Dendritic cell treated with granulocyte-macrophage colony-stimulating factor and Interleukin-4, amounts not matched to agents 40 ng/mL and 50 ng/mL, for 4 days (primary cell): Measurements from ENCODE around the gene UBAC2.
A peak's percentile ranks its signal among the peaks of the same experiment; 100 is the strongest.

Experiments
- H3K27ac Mint-ChIP-seq: one replicate; pipeline ENCODE4 v1.8.0; 2022; ENCODE audit warnings: mild to moderate bottlenecking, mixed read lengths
- H3K27me3 Mint-ChIP-seq: one replicate; pipeline ENCODE4 v1.8.0; 2022; ENCODE audit warnings: mild to moderate bottlenecking, mixed read lengths
- H3K36me3 Mint-ChIP-seq: one replicate; pipeline ENCODE4 v1.8.0; 2022; ENCODE audit warnings: low read depth, mixed read lengths
- H3K4me1 Mint-ChIP-seq: one replicate; pipeline ENCODE4 v1.8.0; 2022; ENCODE audit warnings: low read depth, mixed read lengths
- H3K4me3 Mint-ChIP-seq: one replicate; pipeline ENCODE4 v1.8.0; 2022; ENCODE audit warnings: mild to moderate bottlenecking, moderate library complexity, mixed read lengths
- H3K9me3 Mint-ChIP-seq: one replicate; pipeline ENCODE4 v1.8.0; 2022; ENCODE audit warnings: mixed read lengths
- intact Hi-C: fragments of 100-400 bp; cut with micrococcal nuclease; formaldehyde crosslinking; loops from one replicate; pipeline ENCODE4 v1.15.0; 2022

UBAC2 gene

DNA sequence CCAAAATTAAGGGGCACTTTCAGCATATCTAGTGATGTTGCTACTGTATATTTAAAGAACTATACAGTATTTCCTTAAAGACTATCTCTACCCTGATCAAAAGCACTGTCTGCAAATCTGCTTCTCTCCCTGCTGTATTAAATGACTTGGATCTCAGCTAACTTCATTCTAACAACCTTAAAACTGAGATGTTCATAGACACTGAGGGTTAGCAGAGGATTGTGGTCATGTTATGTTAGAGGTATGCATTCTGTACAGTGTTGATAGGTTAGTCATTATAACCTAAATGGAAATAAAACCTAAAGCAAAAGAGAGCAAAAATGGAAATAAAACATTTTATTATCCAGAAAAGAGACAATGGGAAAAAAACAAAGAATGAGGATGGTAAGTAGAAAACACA is 96.7 kb downstream of the UBAC2 start:
- H3K9me3 Mint-ChIP-seq, result no peaks in the 10 kb centered on the region
- intact Hi-C loops, result no loop called here
- H3K36me3 Mint-ChIP-seq, result peaks cover 74% of the 10 kb centered on the region
- H3K4me3 Mint-ChIP-seq, result peak overlapping the region; percentile 64
- H3K4me1 Mint-ChIP-seq, result peaks cover 72% of the 10 kb centered on the region
- H3K27ac Mint-ChIP-seq, result peak overlapping the region; percentile 93
- H3K27me3 Mint-ChIP-seq, result no peaks in the 10 kb centered on the region

DNA sequence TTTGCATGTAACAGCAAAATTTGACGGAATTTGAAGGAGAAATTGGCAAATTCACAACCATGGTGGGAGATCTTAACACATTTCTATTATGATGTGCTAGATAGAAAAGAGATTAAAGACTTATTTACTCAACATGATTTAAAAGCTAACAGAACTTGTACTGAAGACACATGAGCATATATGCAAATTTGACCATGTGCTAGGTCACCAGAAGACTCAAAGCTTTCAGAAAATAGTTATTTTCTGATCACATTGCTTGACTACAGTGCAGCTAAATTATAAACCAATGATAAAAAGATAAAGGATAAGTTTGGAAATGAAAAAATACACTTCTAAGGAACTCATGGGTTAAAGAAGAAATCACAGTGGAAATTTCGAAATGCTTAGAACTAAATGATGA is 97.4 kb downstream of the UBAC2 start:
- Mint-ChIP-seq H3K4me1 (peaks cover 75% of the 10 kb centered on the region), H3K27me3 (no peaks in the 10 kb centered on the region), H3K36me3 (peaks cover 74% of the 10 kb centered on the region), H3K27ac (peak overlapping the region; percentile 93), H3K9me3 (no peaks in the 10 kb centered on the region), H3K4me3 (peak overlapping the region; percentile 26)
- intact Hi-C loops, result no loop called here

DNA sequence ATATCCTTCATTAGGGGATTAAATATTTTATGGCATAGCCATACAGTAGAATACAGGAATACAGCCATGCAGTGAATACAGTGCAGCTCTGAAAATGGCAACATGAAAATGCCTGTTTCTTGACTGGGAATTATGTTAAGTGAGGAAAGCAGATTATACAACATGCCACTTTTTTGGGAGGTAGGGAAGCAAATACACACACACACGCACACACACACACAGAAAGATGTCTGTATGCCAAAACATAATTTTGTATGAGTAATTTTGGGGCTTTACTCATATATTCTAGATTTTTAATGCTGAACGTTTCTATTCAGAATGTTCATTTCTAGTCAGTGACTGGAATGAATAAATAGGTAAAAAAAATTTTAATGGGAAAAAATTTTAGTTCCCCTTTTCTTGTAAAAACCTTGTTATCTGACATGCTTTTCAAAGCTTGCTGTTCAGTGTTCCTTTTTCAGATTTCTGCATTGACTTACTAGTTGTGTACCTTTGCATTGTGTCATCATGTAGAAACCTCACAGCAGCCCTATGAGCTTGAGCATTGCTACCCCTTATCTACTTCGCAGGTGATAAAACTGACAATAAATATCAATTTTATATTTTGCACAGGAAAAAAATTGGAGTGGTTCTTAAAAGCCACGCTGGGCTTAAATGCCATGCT is 98.7 kb downstream of the UBAC2 start:
- peaks cover 75% of the 10 kb centered on the region for H3K36me3 Mint-ChIP-seq
- H3K9me3 Mint-ChIP-seq, result no peaks in the 10 kb centered on the region
- H3K27me3 Mint-ChIP-seq, result no peaks in the 10 kb centered on the region
- peaks cover 78% of the 10 kb centered on the region for H3K4me1 Mint-ChIP-seq
- H3K4me3 Mint-ChIP-seq, result peak overlapping the region; percentile 34
- peak overlapping the region; percentile 35 for H3K27ac Mint-ChIP-seq
- intact Hi-C loops, result no loop called here

DNA sequence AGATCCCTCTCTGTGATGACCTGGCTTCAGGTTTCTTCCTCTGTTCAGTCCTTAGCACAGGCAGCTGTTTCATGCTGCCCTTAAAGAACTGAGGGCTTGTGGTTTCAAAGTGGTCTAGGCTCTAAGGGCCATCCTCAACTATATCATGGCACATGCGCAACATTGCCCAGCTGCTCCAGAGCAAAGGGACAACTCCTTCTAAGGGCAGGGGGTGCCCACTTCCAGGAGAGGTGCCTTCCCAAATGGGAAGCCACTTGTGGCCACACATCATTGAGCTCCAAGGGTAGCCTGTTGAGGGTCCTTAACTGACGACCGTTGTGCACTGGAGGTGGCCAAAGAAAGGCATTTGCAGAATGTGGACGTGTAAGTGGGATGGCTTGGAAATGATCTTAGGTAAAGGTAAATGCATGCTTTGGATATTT is 99.3 kb downstream of the UBAC2 start:
- H3K9me3 Mint-ChIP-seq, result no peaks in the 10 kb centered on the region
- H3K4me1 Mint-ChIP-seq, result peaks cover 81% of the 10 kb centered on the region
- no peaks in the 10 kb centered on the region for H3K27me3 Mint-ChIP-seq
- H3K4me3 Mint-ChIP-seq, result no peak overlapping the region
- peaks cover 77% of the 10 kb centered on the region for H3K36me3 Mint-ChIP-seq
- H3K27ac Mint-ChIP-seq, result peak overlapping the region; percentile 35
- intact Hi-C loops, result loop anchor here (5.0 kb wide), 1 partner anchor 77 kb away; no protein-coding TSS in a partner anchor

DNA sequence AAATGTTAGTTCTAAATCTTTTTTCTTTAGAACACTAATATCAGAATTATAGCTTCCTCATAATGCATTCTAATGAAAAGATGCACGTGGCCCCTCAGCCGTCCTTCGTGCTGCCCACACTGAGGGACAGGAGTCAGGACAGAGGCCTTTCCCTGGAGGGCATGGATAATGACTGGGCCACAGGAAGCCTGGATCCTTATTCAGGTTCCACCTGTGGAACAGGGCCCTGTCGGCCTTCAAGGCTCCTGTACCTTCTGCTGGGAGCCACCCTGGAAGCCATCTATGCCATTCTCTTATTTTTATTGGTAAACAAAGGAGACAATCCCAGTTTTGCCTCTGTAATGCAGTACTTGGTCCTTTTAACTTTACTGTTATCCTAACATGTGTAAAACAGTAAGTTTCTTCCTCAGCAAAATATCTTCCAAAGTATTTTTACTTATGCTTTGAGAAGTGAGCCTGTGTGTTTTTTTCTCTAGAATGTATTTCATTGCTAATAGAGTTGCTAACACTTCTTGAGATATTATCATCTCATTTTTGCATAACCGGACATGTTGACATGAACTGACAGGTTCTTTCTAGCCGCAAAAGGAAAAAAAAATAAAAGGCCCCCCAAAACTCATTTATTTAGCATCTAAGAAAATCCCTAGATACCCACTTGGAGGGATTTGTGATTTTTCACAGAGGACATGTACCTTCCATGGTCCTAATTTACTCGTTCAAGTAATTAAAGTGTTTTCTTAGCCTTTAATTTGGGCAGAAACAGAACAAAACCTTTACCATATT is 100.6 kb downstream of the UBAC2 start:
- H3K4me3 Mint-ChIP-seq, result no peak overlapping the region
- no peak overlapping the region for H3K27ac Mint-ChIP-seq
- peaks cover 78% of the 10 kb centered on the region for H3K36me3 Mint-ChIP-seq
- H3K4me1 Mint-ChIP-seq, result peaks cover 75% of the 10 kb centered on the region
- no peaks in the 10 kb centered on the region for H3K9me3 Mint-ChIP-seq
- intact Hi-C loops, result loop anchor here (5.0 kb wide), 1 partner anchor 76 kb away; no protein-coding TSS in a partner anchor
- no peaks in the 10 kb centered on the region for H3K27me3 Mint-ChIP-seq

DNA sequence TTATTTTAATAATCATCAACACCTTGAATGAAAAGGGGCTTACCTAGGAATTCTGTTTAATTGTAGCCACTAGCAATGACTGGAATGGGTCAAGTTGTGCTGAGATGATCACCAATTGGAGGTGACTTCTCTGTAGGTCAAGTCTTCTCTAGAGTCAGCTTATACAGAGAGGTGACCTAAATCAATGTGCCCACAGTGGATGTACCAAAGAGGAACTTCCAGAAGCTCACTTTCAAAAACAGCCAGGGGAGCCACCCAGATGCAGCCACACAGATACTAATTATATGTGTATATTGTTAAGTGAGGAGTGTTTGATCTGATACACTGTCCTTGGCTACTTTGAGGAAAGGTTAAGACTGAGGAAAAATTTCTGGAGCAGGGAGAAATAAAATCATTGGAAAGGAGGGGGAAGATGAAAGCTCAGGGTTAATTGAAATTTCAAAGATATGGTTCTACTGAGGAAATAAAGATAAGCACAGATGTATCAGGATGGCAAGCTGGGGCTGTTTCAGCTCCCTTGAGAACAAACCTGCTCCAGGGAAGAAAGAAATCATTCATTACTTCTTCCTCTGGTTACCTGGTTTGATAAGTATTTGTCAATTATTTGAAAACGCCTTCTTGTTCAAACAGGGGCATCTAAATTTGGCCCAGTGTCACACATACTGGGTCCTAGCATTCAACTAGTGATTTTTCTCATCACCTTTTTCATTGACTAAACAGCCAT is 101.4 kb downstream of the UBAC2 start:
- no peaks in the 10 kb centered on the region for H3K9me3 Mint-ChIP-seq
- peak overlapping the region; percentile 73 for H3K27ac Mint-ChIP-seq
- intact Hi-C loops, result loop anchor here (5.0 kb wide), 1 partner anchor 75 kb away; no protein-coding TSS in a partner anchor
- H3K27me3 Mint-ChIP-seq, result no peaks in the 10 kb centered on the region
- H3K36me3 Mint-ChIP-seq, result peaks cover 80% of the 10 kb centered on the region
- peaks cover 69% of the 10 kb centered on the region for H3K4me1 Mint-ChIP-seq
- H3K4me3 Mint-ChIP-seq, result peak overlapping the region; percentile 54

DNA sequence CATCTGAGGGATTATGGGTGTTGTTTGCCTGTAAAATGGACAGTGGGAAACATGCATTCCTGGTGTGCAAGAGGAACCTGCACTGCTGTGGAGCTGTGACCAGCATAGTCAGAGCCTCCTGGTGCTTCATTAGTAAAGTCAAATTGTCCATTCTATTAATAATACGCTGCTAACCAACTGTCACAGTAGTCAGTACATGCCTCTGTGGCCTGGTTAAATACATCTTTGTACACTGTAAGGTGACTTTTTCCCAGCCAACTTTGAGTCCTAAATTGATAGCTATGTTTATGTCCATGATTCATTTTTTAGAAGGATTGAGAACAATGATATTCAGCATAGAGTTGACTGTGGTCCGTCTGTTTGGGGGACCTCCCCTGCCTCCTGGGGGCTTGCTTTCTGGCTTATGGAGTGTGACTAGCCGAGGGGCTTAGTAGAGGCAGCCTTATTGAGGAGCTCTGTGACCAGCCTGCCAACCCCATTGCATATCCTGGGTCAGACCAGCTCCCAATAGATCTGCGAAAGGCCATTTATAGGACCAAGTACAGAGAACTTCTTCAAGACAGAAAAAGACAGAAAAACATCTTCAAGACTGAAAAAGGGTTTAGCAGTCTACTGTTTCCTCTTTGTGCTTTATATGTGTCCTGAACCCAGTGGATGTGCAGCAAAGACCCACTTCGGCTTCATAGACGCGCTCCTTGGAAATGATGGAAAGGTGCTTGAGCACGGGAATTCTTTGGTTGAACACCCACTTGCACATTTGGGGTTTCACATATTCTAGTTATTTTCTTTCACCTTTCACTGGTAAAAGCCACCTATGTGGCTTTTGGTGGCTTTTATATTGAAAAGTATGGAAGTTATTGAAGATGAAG is 102.2 kb downstream of the UBAC2 start:
- H3K27me3 Mint-ChIP-seq, result no peaks in the 10 kb centered on the region
- H3K36me3 Mint-ChIP-seq, result peaks cover 74% of the 10 kb centered on the region
- intact Hi-C loops, result loop anchor here (5.0 kb wide), 1 partner anchor 74 kb away; no protein-coding TSS in a partner anchor
- no peaks in the 10 kb centered on the region for H3K9me3 Mint-ChIP-seq
- H3K4me1 Mint-ChIP-seq, result peaks cover 65% of the 10 kb centered on the region
- peak overlapping the region; percentile 54 for H3K4me3 Mint-ChIP-seq
- peak overlapping the region; percentile 73 for H3K27ac Mint-ChIP-seq

DNA sequence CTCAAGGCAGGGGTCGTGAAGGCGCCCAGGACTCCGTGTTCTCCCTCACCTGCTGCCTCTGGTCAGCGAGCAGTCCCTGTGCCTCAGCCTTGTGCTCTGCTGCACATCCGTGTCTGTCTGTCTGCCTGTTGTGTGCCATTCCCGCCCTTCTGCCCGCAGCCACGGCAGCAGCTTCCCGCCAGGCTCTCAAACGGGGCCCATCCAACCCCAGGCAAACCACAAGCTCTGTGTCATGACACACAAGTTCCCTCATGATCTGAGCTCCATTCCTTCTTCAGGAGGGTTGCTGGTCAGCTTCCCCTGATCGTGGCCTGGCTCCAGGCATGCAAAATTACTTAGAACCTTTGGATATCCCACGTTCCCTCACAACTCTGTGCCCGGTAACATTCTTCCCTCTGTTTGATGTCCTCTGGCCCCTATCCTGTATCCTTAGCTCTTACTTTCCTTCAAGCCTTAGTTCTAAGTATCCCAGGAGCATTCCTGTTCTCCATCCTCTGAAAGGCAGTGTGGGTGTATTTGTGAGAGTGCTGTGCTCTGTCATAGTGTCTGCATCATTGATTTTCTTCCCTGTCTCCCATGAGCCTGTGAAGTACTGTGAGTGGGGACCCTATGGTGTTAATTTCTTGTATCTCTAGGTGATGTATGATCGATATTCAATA is 103.3 kb downstream of the UBAC2 start:
- peaks cover 72% of the 10 kb centered on the region for H3K36me3 Mint-ChIP-seq
- no peaks in the 10 kb centered on the region for H3K9me3 Mint-ChIP-seq
- peaks cover 65% of the 10 kb centered on the region for H3K4me1 Mint-ChIP-seq
- H3K4me3 Mint-ChIP-seq, result peak overlapping the region; percentile 88
- no peaks in the 10 kb centered on the region for H3K27me3 Mint-ChIP-seq
- H3K27ac Mint-ChIP-seq, result peak overlapping the region; percentile 94
- intact Hi-C loops, result loop anchor here (5.0 kb wide), 1 partner anchor 73 kb away; no protein-coding TSS in a partner anchor

DNA sequence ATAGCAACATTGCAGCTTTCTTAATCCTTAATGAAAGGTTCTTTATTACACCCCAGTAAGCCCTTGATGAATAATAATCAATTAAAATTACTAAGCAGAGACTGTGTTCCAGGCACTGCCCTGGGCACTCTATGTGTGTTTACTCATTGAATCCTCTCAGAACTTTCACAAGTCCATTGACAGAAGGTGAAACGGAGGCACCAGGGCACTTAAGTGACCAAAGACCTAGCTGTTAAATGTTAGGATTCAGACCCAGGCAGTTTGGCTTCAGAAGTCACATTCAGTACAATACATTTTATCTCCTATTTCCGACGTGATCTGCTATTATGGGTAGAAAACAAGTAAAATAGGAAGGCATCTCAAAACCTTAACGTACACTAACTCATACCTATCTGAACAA is 103.9 kb downstream of the UBAC2 start:
- peak overlapping the region; percentile 94 for H3K27ac Mint-ChIP-seq
- H3K9me3 Mint-ChIP-seq, result no peaks in the 10 kb centered on the region
- intact Hi-C loops, result loop anchor here (5.0 kb wide), 1 partner anchor 73 kb away; no protein-coding TSS in a partner anchor
- no peaks in the 10 kb centered on the region for H3K27me3 Mint-ChIP-seq
- H3K4me3 Mint-ChIP-seq, result peak overlapping the region; percentile 88
- H3K4me1 Mint-ChIP-seq, result peaks cover 65% of the 10 kb centered on the region
- H3K36me3 Mint-ChIP-seq, result peaks cover 72% of the 10 kb centered on the region

DNA sequence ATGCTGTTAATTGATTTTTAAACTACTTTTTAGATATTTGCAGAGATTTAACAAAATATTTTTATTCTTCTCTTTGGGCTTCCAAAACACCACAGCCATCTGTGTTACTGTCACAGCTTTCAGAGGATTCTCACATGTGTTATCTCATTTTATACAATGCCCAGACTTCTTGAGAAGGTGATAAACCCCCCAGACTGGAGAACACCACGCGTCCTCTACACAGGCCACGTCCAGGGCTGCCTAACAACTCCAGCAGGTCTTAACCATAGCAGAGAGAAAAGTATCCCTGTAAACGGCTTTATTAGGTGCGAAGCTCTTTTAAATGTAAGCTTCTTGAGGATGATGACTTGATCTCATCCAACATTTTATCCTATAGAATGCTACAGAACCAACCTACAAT is 104.5 kb downstream of the UBAC2 start:
- H3K4me1 Mint-ChIP-seq, result peaks cover 65% of the 10 kb centered on the region
- H3K27ac Mint-ChIP-seq, result peak overlapping the region; percentile 94
- no peaks in the 10 kb centered on the region for H3K27me3 Mint-ChIP-seq
- peaks cover 67% of the 10 kb centered on the region for H3K36me3 Mint-ChIP-seq
- H3K9me3 Mint-ChIP-seq, result no peaks in the 10 kb centered on the region
- intact Hi-C loops, result loop anchor here (5.0 kb wide), 1 partner anchor 33 kb away; no protein-coding TSS in a partner anchor
- H3K4me3 Mint-ChIP-seq, result peak overlapping the region; percentile 84

DNA sequence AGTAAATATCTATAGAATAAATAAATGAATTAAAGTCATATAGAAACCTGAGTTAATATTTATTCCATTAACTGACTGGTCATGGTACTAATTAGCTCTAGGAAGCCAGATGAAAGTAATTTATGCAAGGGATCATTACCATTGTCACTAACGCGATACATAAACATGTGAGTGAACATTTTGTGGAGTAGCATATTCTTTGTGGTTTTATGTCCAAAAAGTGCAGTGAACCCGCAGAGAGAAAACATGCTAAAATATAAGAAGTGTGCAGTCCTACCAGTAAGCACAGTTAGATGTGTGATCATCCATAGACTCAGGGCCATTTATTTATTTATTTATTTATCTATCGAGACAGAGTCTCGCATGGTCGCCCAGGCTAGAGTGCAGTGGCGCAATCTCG is 104.9 kb downstream of the UBAC2 start:
- Mint-ChIP-seq H3K27me3 (no peaks in the 10 kb centered on the region), H3K27ac (peak overlapping the region; percentile 94), H3K4me1 (peaks cover 63% of the 10 kb centered on the region), H3K4me3 (peak overlapping the region; percentile 87), H3K9me3 (no peaks in the 10 kb centered on the region), H3K36me3 (peaks cover 63% of the 10 kb centered on the region)
- intact Hi-C loops, result loop anchor here (5.0 kb wide), 1 partner anchor 33 kb away; no protein-coding TSS in a partner anchor

DNA sequence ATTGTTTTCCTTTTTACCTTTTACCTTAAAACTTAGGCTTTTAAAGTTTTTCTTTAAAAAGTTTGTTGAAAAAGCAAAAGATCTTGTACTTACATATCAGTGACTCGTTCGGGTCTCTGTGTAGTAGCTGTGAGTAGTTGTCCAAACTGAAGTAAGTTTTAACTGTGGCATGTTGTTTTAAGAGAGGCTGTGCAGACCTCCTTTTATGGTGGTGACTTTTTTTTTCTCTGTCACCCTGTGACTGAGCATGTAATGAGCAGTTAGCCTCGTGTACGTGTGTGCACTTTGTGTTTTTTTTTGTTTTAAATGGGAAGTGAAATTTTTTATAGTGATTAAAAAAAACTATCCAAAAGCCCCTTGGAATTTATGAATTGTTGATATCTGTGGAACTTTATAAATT is 106.6 kb downstream of the UBAC2 start, which contains the start of gene GPR183:
Gene GPR183, minus strand, starts transcription at position 153 of the 400 bp plus-strand sequence. CDS start 11,254 bp downstream, outside the sequence.
- Mint-ChIP-seq H3K27ac (peak within 1 kb of the TSS; percentile 94), H3K4me3 (peak within 1 kb of the TSS; percentile 87), H3K36me3 (peaks cover 56% of the 10 kb centered on the region), H3K4me1 (peaks cover 71% of the 10 kb centered on the region), H3K27me3 (no peaks in the 10 kb centered on the region), H3K9me3 (no peaks in the 10 kb centered on the region)
- intact Hi-C loops, result loop anchor here (5.0 kb wide), 1 partner anchor 35 kb away; no protein-coding TSS in a partner anchor
